Memory B cell (primary cell): ENCODE data around the gene TENT5C.

ENCODE experiments used
- ATAC-seq: fragments of 150-1000 bp; cut with Tn5 transposase; 2 replicates; pipeline ENCODE4 v1.10.0; 2021; ENCODE audit warnings: low read depth, mild to moderate bottlenecking, moderate library complexity
- DNase-seq, 2 donors: peaks; one replicate each; pipeline ENCODE4 v3.0.0; 2022; ENCODE audit warnings: low spot score in 2 of 2
- H3K27ac Mint-ChIP-seq: one replicate; pipeline ENCODE4 v1.8.0; 2022; ENCODE audit warnings: mild to moderate bottlenecking, moderate library complexity, mixed read lengths
- H3K27me3 Mint-ChIP-seq: one replicate; pipeline ENCODE4 v1.8.0; 2022; ENCODE audit warnings: mixed read lengths
- H3K36me3 Mint-ChIP-seq: one replicate; pipeline ENCODE4 v1.8.0; 2022; ENCODE audit warnings: mild to moderate bottlenecking, mixed read lengths
- H3K4me1 Mint-ChIP-seq: one replicate; pipeline ENCODE4 v1.8.0; 2022; ENCODE audit warnings: mixed read lengths
- H3K4me3 Mint-ChIP-seq: one replicate; pipeline ENCODE4 v1.8.0; 2022; ENCODE audit warnings: mild to moderate bottlenecking, moderate library complexity, mixed read lengths
- H3K9me3 Mint-ChIP-seq: one replicate; pipeline ENCODE4 v1.8.0; 2022; ENCODE audit warnings: mixed read lengths

TENT5C gene

DNA sequence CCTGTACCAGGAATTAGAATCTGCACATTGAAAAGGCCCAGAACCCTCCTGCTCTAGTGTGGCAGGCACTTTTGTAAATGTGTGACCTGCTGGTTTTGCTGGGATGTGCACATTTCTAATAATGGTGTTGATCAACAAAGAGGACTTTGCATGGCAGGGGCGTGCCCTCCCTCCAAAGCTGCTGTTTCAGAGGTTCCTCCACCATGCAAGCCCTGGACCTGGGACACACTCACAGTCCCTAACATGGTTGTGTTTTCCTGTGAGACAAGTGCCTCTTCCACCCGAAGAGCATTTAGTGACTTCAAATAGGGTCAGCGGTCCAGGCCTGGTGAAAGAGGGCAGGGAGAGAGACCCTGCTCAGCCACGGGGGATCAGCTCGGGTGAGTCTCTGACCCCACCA lies 28.1 kb downstream of the TENT5C start:
- Mint-ChIP-seq H3K27me3 (no peaks in the 10 kb centered on the region), H3K36me3 (peaks cover 10% of the 10 kb centered on the region), H3K27ac (no peak overlapping the region), H3K9me3 (peaks cover 2% of the 10 kb centered on the region), H3K4me1 (peaks cover 64% of the 10 kb centered on the region), H3K4me3 (no peak overlapping the region)
- DNase-seq (no peak), ATAC-seq (no peak)

DNA sequence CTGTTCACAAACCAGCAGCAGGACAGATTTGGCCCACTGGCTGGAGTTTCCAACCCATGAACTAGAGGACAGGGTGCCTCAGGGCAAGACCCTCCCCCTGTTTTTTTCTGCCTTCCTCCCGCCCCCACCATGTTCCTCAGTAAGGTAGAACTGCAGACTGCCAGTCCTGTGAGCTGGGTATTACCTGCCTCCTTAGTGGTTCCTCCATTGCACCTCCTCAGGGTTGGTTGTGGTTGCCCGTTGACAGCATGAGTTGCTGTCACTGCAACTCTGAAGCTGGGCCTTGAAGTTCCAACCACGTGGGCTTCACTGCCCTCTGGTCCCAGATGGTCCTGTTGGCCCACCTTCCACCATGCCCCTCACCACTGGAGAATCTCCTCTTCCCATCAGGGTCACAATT lies 28.8 kb downstream of the TENT5C start:
- H3K4me1 Mint-ChIP-seq = peaks cover 59% of the 10 kb centered on the region
- ATAC-seq (no peak), DNase-seq (no peak)
- H3K27me3 Mint-ChIP-seq = no peaks in the 10 kb centered on the region
- H3K9me3 Mint-ChIP-seq = no peaks in the 10 kb centered on the region
- peaks cover 3% of the 10 kb centered on the region for H3K36me3 Mint-ChIP-seq
- no peak overlapping the region for H3K27ac Mint-ChIP-seq
- H3K4me3 Mint-ChIP-seq = no peak overlapping the region

DNA sequence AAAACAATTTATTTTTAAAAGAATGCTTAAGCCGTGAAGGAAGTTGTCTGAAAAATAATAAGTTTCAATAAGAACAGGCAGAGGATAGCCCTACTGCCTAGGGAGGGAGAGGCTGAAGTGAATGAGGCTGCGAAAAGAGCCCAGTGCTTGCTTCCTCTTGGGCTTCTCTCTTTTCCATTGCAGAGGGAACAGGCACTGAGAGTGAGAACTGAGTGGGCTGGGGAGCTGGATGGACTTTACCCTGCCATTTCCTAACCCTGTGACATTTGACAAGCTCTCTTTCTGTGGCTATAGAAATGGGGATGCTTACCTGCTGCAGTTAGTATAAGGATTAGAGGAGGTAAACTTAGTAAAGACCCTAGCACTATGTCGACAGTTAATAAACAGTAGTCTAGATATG lies 30.0 kb downstream of the TENT5C start:
- H3K36me3 Mint-ChIP-seq = no peaks in the 10 kb centered on the region
- no peaks in the 10 kb centered on the region for H3K27me3 Mint-ChIP-seq
- DNase-seq = no peak
- H3K9me3 Mint-ChIP-seq = no peaks in the 10 kb centered on the region
- peak overlapping the region; percentile 84 for H3K27ac Mint-ChIP-seq
- ATAC-seq = no peak
- peaks cover 53% of the 10 kb centered on the region for H3K4me1 Mint-ChIP-seq
- H3K4me3 Mint-ChIP-seq = peak overlapping the region; percentile 29

DNA sequence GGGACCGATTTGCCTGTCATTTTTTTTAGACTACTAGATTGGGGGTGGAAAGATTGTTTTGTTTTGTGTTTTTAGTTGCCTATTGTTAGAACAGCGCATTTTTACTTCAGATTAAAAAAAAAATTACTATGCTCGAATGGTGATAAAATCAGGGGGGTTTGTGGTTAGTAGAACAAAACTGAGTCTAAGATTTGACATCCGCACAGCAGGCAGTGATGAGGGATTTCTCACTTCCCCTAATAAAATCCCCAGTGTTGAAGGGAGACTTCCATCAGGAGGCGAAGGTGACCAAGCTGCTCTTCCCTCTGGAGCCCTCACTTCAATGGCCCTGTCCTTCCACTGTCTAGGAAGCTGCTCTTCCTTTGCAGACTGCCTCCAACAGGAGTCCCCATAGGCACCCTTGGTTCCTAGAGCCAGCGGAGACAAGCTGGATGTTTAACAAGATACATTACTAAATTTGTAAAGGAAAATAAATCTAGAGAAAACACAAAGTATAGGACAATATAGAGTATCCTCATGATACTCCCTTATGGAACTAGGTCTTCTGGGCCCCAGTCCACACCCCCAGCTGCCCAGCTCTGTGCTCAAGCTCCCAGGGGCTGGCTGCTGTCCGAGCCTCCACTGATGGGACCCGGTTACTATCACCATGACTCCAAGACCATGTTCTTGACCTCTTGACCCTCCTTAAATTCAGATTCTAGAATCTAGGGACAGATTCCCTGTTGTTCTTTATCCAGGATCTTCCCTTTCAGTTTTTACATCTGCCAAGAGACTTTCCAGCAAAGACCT lies 31.0 kb downstream of the TENT5C start:
- H3K4me1 Mint-ChIP-seq = peaks cover 49% of the 10 kb centered on the region
- DNase-seq = no peak
- no peaks in the 10 kb centered on the region for H3K36me3 Mint-ChIP-seq
- H3K27me3 Mint-ChIP-seq = no peaks in the 10 kb centered on the region
- H3K9me3 Mint-ChIP-seq = no peaks in the 10 kb centered on the region
- peak; percentile 80 for ATAC-seq
- peak overlapping the region; percentile 84 for H3K27ac Mint-ChIP-seq
- H3K4me3 Mint-ChIP-seq = peak overlapping the region; percentile 6

DNA sequence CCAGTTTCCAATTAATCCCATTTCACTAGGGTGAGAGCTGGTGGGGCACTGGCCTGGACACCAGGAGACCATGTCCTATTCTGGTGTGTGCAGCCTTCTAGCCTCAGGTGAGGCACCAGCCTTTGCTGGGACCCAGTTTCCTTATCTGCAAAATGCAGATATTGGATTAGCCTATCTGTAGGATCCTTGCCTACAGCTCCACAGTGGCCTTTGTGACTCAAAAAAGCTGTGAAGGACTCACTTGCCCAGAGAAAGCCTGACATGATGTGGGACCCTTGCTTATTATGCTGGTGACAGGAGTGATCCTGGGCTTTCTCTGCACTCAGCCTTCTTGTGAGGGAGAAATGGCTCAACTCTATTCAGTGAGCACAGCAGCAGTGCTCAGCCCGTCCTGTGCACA lies 32.3 kb downstream of the TENT5C start:
- Mint-ChIP-seq H3K4me1 (peaks cover 40% of the 10 kb centered on the region), H3K9me3 (no peaks in the 10 kb centered on the region), H3K36me3 (no peaks in the 10 kb centered on the region), H3K4me3 (no peak overlapping the region), H3K27me3 (no peaks in the 10 kb centered on the region), H3K27ac (peak overlapping the region; percentile 84)
- ATAC-seq (no peak), DNase-seq (no peak)

DNA sequence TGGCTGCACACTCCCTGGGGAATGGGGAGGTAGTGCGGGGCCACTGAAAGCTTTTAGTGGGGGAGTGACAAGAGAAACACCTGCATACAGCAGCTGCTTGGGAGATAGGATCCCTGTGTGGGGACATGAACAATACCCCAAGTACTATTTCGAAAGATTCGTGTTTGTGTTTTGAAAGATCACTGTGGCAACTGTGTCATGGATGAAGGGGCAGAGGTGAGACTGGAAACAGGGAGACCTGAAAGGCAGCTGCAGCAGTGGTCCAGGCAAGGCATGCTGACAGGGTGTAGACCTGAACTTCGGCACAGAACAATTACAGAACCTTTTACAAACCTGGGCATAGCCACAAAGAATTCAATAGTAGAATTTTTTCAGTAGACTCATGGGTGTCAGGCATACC lies 32.9 kb downstream of the TENT5C start:
- Mint-ChIP-seq H3K4me3 (no peak overlapping the region), H3K27ac (no peak overlapping the region), H3K9me3 (no peaks in the 10 kb centered on the region), H3K36me3 (no peaks in the 10 kb centered on the region), H3K4me1 (peaks cover 33% of the 10 kb centered on the region), H3K27me3 (no peaks in the 10 kb centered on the region)
- ATAC-seq = no peak
- no peak for DNase-seq

DNA sequence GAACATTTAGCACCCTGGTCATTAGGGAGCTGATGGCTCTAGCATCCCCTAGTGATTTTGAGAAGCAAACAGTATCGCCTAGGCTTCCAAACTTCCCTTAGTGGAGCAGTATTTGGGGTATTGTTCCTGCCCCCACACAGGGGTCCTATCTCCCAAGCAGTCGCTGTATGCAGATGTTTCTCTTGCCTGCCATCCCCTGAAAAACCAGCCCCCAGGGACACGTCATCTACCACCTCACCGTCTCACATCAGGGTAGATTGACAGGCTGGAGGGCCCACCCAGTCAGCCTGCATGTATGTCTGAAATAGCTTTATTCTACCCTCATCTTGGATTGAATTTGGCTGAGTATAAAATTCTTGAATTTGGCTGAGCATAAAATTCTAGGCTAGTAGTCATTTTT lies 33.9 kb downstream of the TENT5C start:
- DNase-seq (no peak), ATAC-seq (no peak)
- Mint-ChIP-seq H3K9me3 (no peaks in the 10 kb centered on the region), H3K4me1 (peaks cover 36% of the 10 kb centered on the region), H3K36me3 (no peaks in the 10 kb centered on the region), H3K27ac (no peak overlapping the region), H3K4me3 (no peak overlapping the region), H3K27me3 (no peaks in the 10 kb centered on the region)

DNA sequence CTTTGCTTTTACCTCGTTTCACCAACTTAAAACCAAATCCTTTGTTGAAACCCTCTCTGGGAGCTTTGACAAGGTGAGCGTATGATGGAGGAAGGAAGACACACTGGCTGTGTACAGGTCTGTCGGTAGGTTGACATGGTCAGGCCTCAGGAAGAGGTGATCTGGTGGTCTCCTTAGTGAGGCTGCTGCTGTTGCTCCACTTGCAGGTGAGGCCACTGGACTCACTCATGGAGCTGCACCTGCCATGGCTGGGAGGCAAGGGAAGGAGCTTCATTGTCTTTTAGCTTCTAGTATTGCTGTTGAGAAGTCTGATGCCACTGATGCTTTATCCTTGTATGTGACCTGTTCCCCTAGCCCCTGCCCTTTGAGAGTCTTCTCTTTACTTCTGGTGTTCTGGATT lies 35.7 kb downstream of the TENT5C start:
- DNase-seq (no peak), ATAC-seq (no peak)
- Mint-ChIP-seq H3K4me3 (no peak overlapping the region), H3K36me3 (no peaks in the 10 kb centered on the region), H3K4me1 (peaks cover 35% of the 10 kb centered on the region), H3K27ac (no peak overlapping the region), H3K27me3 (no peaks in the 10 kb centered on the region), H3K9me3 (no peaks in the 10 kb centered on the region)

DNA sequence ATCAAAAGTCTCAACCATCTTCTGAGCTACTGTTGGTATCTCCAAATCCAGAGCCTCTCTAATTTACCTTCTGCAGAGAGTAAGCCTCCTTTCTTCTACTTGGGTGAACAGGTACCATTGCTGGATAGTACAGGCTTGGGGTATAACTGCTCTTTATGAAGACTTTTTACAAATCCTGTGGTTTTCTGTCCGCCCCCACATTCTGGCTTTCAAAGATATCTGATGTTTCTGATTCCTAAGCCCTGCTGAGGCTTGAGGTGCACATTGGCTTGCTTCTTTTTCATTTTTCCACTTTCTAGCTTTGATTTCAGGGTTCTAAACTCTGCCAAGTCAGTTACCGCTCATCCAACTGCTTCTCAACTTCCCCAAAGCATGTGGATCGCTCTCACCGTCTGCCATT lies 37.1 kb downstream of the TENT5C start:
- no peaks in the 10 kb centered on the region for H3K27me3 Mint-ChIP-seq
- no peak overlapping the region for H3K4me3 Mint-ChIP-seq
- no peaks in the 10 kb centered on the region for H3K9me3 Mint-ChIP-seq
- H3K27ac Mint-ChIP-seq = no peak overlapping the region
- no peaks in the 10 kb centered on the region for H3K36me3 Mint-ChIP-seq
- DNase-seq (no peak), ATAC-seq (no peak)
- H3K4me1 Mint-ChIP-seq = peaks cover 30% of the 10 kb centered on the region

DNA sequence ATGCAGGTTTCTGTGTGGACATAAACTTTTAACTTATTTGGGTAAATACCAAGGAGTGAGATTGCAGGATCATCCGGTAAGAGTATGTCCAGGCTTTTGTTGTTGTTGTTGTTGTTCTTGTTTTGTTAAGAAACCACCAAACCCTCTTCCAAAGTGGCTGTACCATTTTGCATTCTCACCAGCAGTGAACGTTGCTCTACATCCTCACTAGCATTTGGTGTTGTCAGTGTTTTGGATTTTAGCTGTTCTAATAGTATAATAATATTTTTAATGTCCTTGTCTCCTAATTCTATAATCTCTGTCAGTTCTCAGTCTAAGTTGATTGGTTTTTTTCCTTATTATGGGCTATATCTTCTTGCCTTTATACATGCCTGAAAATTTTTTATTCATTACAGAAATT lies 37.8 kb downstream of the TENT5C start:
- DNase-seq (no peak), ATAC-seq (no peak)
- Mint-ChIP-seq H3K4me1 (peaks cover 33% of the 10 kb centered on the region), H3K9me3 (no peaks in the 10 kb centered on the region), H3K27me3 (no peaks in the 10 kb centered on the region), H3K4me3 (no peak overlapping the region), H3K36me3 (no peaks in the 10 kb centered on the region), H3K27ac (no peak overlapping the region)

DNA sequence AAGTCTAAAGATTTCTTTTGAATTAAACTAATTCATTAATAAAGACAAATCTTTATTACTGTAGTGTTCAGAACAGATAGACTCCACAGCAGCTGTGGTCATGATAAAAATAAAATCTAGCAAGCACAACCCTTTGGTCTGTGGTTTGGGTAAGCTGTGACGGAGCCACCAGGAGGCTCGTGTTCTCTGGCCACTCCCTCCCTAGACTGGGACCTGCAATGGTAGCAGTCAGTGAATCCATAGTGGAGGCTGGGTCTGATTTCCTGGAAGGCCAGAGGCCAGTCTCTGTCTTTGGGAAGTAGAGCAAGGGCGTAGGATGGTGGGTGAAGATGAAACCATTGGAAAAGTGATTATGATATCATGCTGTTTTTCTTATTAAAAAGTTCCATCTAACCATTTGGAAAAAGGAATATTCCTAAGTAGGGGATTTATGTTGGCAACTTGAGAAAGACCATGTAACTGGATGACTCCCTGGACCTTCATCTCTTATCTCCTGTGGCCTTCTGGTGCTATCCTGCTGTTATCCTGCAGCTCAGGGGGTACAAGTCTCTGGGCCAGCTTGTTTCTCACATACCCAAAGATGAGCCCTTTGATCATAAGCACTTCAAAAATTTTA lies 39.0 kb downstream of the TENT5C start:
- no peak overlapping the region for H3K4me3 Mint-ChIP-seq
- ATAC-seq = peak; percentile 89
- no peak overlapping the region for H3K27ac Mint-ChIP-seq

DNA sequence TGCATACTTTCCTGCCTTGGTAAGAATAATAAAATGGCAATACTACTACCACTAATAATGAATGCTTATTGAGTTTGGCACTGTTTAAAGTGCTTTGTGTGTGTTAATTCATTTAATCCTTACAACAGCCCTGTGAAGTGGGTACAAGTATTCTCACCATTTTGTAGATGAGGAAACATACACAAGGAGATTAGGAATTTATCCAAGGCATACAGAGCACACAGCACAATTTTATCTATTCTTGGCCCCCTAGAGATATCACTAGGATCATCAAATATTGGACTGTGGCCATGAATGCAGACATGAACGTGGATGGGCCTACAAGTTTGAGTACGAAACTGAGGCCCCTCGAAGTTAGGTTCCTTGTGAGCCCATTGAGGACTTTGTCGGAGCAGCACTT lies 39.5 kb downstream of the TENT5C start:
- ATAC-seq (no peak), DNase-seq (no peak)
- no peaks in the 10 kb centered on the region for H3K9me3 Mint-ChIP-seq
- no peaks in the 10 kb centered on the region for H3K36me3 Mint-ChIP-seq
- H3K4me1 Mint-ChIP-seq = peaks cover 31% of the 10 kb centered on the region
- H3K4me3 Mint-ChIP-seq = no peak overlapping the region
- no peak overlapping the region for H3K27ac Mint-ChIP-seq
- H3K27me3 Mint-ChIP-seq = no peaks in the 10 kb centered on the region

More for the DNA sequence above, 39.0 kb downstream of the TENT5C start:
- no peaks in the 10 kb centered on the region for H3K27me3 Mint-ChIP-seq
- peaks cover 31% of the 10 kb centered on the region for H3K4me1 Mint-ChIP-seq
- H3K36me3 Mint-ChIP-seq = no peaks in the 10 kb centered on the region
- no peaks in the 10 kb centered on the region for H3K9me3 Mint-ChIP-seq
- DNase-seq = no peak

DNA sequence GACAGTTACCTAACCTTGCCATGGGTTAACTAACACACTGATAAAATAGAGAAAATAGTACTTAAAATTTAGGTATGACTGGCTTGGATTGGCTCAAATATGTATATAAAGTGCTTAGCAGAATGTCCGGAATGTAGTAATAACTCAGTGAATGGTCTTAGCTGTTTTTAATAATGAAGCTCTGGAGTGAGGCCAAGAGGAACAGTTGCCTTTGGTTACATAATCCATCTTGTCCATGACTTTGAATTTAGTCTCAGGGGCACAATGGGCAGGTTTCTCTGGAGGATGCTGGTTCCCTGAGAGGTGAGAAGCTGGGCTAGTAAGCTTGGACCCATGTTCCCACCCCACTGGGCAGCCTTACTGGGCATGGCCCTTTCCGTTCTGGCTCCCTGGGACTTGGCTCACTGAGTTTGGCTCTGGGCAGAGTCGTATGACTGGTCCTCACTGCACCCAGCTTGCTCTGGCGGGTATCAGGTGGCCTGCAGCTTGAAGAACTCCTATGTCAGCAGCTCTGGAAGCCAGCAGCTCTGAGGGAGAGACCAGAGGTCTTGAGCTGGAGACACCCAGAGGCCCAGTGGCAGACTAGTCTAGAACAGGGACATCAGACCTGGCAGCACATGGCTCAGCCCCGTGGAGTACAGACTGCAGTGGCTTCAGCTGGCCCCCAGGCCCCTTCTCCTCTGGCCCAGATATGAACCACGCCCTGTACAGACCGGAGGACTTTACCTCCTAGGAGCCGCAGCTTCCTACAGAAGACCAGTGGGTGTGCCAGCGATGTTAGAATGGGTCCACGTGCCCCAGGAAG lies 40.4 kb downstream of the TENT5C start:
- H3K4me3 Mint-ChIP-seq = no peak overlapping the region
- peaks cover 36% of the 10 kb centered on the region for H3K4me1 Mint-ChIP-seq
- H3K27me3 Mint-ChIP-seq = no peaks in the 10 kb centered on the region
- no peaks in the 10 kb centered on the region for H3K9me3 Mint-ChIP-seq
- no peak overlapping the region for H3K27ac Mint-ChIP-seq
- DNase-seq (no peak), ATAC-seq (no peak)
- H3K36me3 Mint-ChIP-seq = no peaks in the 10 kb centered on the region

DNA sequence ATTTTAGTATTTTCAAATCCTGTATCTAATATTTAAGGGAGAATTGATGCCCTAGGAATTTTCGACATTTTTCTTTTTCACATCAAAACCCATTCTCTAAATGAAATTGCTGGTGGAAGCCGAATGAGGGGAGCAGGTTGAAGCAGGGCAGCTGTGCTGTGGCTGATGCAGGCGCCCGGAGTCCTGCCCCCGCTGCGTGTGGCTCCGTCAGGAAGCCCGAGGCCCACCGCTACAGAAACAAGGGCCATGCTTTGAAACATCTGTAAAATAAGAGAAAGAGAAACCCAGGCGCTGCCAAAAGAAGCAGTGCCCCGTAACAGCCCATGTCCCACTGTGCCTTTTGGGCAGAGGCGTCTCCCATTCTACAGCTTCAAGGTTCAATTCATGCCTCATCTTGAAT lies 41.1 kb downstream of the TENT5C start:
- no peaks in the 10 kb centered on the region for H3K9me3 Mint-ChIP-seq
- no peak overlapping the region for H3K27ac Mint-ChIP-seq
- H3K27me3 Mint-ChIP-seq = no peaks in the 10 kb centered on the region
- no peaks in the 10 kb centered on the region for H3K36me3 Mint-ChIP-seq
- peaks cover 40% of the 10 kb centered on the region for H3K4me1 Mint-ChIP-seq
- ATAC-seq = no peak
- H3K4me3 Mint-ChIP-seq = no peak overlapping the region
- DNase-seq = no peak
